Measurements from ENCODE around the gene CUX1.

- TF ChIP-seq THRA (CRISPR knock-in tag; IDR thresholded peaks at IDR 0.05; ENCODE audit: borderline replicate concordance) (no peak), CEBPB (IDR thresholded peaks at IDR 0.05; ENCODE audit: borderline replicate concordance, low read depth, low read length) (no peak), HDAC2 (CRISPR knock-in tag; IDR thresholded peaks at IDR 0.05) (no peak), ZSCAN22 (CRISPR knock-in tag; IDR thresholded peaks at IDR 0.05) (no peak), POLR2AphosphoS5 (IDR thresholded peaks at IDR 0.05; ENCODE audit: low read depth, low read length) (no peak), MXI1 (IDR thresholded peaks at IDR 0.05; ENCODE audit: borderline replicate concordance, low read depth, low read length) (no peak), ELF3 (CRISPR knock-in tag; IDR thresholded peaks at IDR 0.05) (no peak), SRF (IDR thresholded peaks at IDR 0.05; ENCODE audit: low read depth, low read length) (no peak), SP4 (CRISPR knock-in tag; IDR thresholded peaks at IDR 0.05) (no peak), ELF4 (CRISPR knock-in tag; IDR thresholded peaks at IDR 0.05; ENCODE audit: borderline replicate concordance) (no peak), CREB1 (IDR thresholded peaks at IDR 0.05) (no peak), CREB1 (CRISPR knock-in tag; IDR thresholded peaks at IDR 0.05) (no peak)
- TF ChIP-seq, protein P1, sequence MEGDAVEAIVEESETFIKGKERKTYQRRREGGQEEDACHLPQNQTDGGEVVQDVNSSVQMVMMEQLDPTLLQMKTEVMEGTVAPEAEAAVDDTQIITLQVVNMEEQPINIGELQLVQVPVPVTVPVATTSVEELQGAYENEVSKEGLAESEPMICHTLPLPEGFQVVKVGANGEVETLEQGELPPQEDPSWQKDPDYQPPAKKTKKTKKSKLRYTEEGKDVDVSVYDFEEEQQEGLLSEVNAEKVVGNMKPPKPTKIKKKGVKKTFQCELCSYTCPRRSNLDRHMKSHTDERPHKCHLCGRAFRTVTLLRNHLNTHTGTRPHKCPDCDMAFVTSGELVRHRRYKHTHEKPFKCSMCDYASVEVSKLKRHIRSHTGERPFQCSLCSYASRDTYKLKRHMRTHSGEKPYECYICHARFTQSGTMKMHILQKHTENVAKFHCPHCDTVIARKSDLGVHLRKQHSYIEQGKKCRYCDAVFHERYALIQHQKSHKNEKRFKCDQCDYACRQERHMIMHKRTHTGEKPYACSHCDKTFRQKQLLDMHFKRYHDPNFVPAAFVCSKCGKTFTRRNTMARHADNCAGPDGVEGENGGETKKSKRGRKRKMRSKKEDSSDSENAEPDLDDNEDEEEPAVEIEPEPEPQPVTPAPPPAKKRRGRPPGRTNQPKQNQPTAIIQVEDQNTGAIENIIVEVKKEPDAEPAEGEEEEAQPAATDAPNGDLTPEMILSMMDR (CRISPR knock-in tag; IDR thresholded peaks at IDR 0.05), result no peak
- TF ChIP-seq, protein P2, sequence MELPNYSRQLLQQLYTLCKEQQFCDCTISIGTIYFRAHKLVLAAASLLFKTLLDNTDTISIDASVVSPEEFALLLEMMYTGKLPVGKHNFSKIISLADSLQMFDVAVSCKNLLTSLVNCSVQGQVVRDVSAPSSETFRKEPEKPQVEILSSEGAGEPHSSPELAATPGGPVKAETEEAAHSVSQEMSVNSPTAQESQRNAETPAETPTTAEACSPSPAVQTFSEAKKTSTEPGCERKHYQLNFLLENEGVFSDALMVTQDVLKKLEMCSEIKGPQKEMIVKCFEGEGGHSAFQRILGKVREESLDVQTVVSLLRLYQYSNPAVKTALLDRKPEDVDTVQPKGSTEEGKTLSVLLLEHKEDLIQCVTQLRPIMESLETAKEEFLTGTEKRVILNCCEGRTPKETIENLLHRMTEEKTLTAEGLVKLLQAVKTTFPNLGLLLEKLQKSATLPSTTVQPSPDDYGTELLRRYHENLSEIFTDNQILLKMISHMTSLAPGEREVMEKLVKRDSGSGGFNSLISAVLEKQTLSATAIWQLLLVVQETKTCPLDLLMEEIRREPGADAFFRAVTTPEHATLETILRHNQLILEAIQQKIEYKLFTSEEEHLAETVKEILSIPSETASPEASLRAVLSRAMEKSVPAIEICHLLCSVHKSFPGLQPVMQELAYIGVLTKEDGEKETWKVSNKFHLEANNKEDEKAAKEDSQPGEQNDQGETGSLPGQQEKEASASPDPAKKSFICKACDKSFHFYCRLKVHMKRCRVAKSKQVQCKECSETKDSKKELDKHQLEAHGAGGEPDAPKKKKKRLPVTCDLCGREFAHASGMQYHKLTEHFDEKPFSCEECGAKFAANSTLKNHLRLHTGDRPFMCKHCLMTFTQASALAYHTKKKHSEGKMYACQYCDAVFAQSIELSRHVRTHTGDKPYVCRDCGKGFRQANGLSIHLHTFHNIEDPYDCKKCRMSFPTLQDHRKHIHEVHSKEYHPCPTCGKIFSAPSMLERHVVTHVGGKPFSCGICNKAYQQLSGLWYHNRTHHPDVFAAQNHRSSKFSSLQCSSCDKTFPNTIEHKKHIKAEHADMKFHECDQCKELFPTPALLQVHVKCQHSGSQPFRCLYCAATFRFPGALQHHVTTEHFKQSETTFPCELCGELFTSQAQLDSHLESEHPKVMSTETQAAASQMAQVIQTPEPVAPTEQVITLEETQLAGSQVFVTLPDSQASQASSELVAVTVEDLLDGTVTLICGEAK (IDR thresholded peaks at IDR 0.05), result no peak
- TF ChIP-seq, protein P2 (CRISPR knock-in tag; IDR thresholded peaks at IDR 0.05), result no peak
Observed at GRCh38 chr7:101941481-101942383, 124.3 kb downstream of the CUX1 start.
